Brain microvascular endothelial cell (primary cell): Measurements from ENCODE around the gene UHRF1.

ENCODE experiments used
- DNase-seq: peaks from one replicate; pipeline ENCODE4 v3.0.0-alpha.2; 2020
- H3K27ac ChIP-seq: fragments of 250-450 bp; sonication (Bioruptor Pico); 2 replicates; pipeline ENCODE4 v1.5.1; 2020; ENCODE audit warnings: mild to moderate bottlenecking, moderate library complexity
- H3K27me3 ChIP-seq: fragments of 250-450 bp; sonication (Bioruptor Pico); replicated peaks from 2 replicates; pipeline ENCODE4 v1.5.1; 2020; ENCODE audit warnings: mild to moderate bottlenecking
- H3K36me3 ChIP-seq: fragments of 250-450 bp; sonication (Bioruptor Pico); replicated peaks from 2 replicates; pipeline ENCODE4 v1.5.1; 2020; ENCODE audit warnings: mild to moderate bottlenecking
- H3K4me3 ChIP-seq: 2 replicates; pipeline ENCODE4 v1.5.1; 2011; ENCODE audit warnings: low read depth, mild to moderate bottlenecking, control low read depth, low read length, moderate library complexity
- CTCF ChIP-seq: IDR thresholded peaks from 2 replicates; pipeline ENCODE4 v1.5.1; 2011; ENCODE audit warnings: low read depth, mild to moderate bottlenecking, moderate library complexity, low read length, control low read depth, inconsistent platforms; ENCODE audit errors: missing control alignments
- in situ Hi-C: cut with HindIII; loops from 2 replicates; pipeline ENCODE4 v1.10.0; 2017; ENCODE audit warnings: low sequenced_read_pairs, low pct_ligation_motif_present

UHRF1 gene

GRCh38 chr19:5006821-5007220, 97.5 kb downstream of the UHRF1 start:
- H3K36me3 ChIP-seq, result no peaks in the 10 kb centered on the region
- no peak for TF ChIP-seq CTCF
- DNase-seq, result no peak
- no peak overlapping the region for H3K4me3 ChIP-seq
- H3K27ac ChIP-seq, result no peak overlapping the region
- in situ Hi-C loops, result no loop called here
- no peaks in the 10 kb centered on the region for H3K27me3 ChIP-seq
